Kasumi-1 (cell line): ENCODE data around the gene KCNN2.

Source experiments
- DNase-seq, 2 experiments: peaks; one replicate each; lab custom pipeline; 2025; lab: John Stamatoyannopoulos, UW

KCNN2 gene

DNA sequence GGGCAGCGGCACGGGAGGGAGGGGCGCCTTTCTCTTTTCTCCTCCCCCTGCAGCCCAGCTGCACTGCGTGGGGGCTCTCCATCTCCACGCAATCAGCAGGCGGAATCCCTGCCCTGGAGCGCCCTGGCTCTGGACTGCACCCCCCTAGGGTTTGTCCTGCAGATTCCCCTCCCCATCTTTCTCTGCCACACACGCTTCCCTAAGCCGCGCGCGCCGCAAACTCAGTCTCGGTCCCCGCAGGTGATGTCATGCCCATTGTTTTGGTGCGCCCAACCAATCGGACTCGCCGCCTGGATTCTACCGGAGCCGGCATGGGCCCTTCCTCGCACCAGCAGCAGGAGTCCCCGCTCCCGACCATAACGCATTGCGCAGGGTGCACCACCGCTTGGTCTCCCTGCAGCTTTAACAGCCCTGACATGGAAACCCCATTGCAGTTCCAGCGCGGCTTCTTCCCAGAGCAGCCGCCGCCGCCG lies at the start of gene KCNN2:
KCNN2 (plus strand) TSS at position 347 of the 473 bp plus-strand sequence; CDS start at position 417, 70 bp downstream.
- no peak for DNase-seq

DNA sequence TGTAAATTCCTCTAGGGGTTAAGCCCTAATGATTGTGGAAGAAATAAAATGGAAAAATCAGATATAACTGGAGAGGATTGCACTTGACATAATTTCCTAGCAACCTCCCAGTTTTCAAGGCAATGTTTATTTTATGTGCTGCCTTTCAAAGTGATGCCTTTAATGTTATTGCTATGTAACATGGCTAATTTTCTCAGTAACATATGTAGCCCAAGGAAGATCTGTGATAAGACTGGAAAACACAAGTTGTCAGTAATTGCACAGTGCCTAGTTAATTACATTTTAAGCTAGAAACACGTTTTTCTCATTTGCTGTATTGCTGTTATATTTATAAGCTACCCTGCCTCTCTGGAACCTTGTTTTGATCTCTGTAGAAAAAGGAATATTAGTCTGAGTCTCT lies 49.2 kb upstream of the KCNN2 start:
- DNase-seq, result no peak

DNA sequence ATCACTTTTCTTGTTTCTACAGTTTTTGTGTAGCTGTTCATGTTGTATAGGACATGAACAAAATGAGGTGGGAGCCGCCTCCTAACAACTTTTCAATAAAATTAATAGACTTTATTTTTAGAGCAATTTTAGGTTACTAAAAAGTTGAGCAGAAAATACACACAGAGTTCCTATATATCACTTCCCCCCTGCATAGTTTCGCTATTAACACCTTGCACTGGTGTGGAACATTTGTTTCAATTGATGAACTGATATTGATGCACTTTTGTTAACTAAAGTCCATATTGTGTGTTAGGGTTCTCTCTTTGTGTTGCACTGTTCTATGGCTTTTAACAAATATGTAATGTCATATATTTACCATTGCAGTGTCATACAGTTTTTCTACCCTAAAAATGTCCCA lies 47.8 kb upstream of the KCNN2 start:
- no peak for DNase-seq

DNA sequence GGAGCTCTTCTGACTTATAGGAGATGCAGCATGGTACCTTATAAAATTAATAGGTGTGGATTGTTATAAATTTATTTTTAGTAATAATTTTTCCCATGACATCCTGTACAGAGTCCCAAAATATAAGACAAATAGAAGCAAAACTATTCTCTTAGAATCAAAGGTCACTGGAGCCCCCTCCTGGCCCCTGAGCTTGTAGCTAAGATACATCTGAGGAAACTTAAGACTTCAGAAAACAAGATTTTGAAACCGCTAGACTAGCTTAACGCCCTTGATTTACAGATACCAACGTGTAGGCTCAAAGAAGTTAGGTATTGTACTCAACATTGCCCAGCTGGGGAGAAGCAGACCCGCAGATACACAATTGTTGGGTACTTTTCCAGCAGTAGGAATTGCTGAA lies 45.7 kb upstream of the KCNN2 start:
- DNase-seq, result no peak

DNA sequence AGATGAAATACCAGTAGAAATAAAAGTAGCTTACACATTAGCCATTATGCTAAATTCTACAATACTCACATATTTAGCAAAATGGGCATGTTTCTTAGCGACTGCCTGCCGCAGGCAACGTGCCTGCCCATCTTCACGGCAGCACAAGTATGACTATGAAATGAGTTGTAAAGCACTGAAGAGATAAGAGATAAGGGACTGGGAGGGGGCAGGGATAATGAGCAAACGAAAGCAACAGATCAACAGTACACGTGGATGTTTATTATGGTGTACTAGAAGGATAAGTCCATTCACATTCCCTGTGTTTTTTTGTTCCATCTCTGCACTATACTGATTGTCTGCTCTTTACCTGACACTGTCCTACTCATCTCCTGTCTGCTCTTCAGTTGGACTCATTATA lies 44.1 kb upstream of the KCNN2 start:
- DNase-seq, result no peak

GRCh38 chr5:114319236-114319635 lies 42.6 kb upstream of the KCNN2 start:
- DNase-seq, result no peak

GRCh38 chr5:114319821-114320220 lies 42.0 kb upstream of the KCNN2 start:
- no peak for DNase-seq

- DNase-seq, result no peak
These were observed 37.6 kb upstream of the KCNN2 start for GRCh38 chr5:114324282-114324681.

- peak in 1 of 2 experiments; percentile 12 for DNase-seq
These were observed 36.3 kb upstream of the KCNN2 start for GRCh38 chr5:114325541-114325940.

- no peak for DNase-seq
These were observed 34.4 kb upstream of the KCNN2 start for GRCh38 chr5:114327474-114327873.

GRCh38 chr5:114327987-114328386 lies 33.9 kb upstream of the KCNN2 start:
- no peak for DNase-seq

- DNase-seq, result no peak
These were observed 30.8 kb upstream of the KCNN2 start for GRCh38 chr5:114330916-114331531.

- DNase-seq, result no peak
These were observed 29.4 kb upstream of the KCNN2 start for GRCh38 chr5:114332493-114332892.

- DNase-seq, result no peak
These were observed 28.9 kb upstream of the KCNN2 start for GRCh38 chr5:114332925-114333324.

DNA sequence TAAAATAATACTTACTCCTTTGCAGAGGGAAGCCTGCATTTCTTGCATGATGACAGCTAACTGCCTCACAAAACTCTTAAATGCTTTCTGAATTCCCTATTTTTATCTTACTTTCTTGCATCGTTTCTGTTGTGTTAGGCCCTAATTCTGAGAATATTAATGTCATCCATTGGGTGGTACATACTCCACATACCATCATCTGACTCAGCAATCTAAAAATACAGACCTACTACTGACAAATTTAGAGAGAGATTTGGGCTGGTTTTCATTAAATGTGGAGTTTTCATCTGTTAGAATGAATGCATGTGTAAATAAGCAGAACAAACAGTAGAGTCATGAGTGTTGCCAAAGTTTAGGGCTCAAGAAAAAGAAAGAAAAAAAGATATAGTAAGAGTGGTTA lies 26.5 kb upstream of the KCNN2 start:
- no peak for DNase-seq

DNA sequence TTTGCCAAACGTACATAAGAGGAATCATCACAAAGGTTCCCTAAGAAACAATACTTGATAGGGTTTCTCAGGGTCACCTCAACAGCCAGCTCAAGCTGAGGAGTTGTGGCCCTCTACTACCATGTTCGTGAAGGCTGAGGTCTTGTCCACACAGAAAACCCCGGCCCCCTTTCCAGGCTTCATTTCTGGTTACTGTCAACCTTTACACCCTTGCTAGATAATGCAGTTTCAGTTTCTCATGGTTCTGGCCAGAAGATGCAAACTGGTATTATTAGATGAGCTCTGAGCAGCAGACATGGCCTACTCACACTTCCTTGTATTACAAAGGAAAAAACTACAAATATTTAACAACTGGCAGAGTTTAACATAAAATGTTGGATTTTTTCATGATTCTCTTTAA lies 22.8 kb upstream of the KCNN2 start:
- DNase-seq, result no peak

GRCh38 chr5:114346181-114346580 lies 15.7 kb upstream of the KCNN2 start:
- DNase-seq, result no peak

DNA sequence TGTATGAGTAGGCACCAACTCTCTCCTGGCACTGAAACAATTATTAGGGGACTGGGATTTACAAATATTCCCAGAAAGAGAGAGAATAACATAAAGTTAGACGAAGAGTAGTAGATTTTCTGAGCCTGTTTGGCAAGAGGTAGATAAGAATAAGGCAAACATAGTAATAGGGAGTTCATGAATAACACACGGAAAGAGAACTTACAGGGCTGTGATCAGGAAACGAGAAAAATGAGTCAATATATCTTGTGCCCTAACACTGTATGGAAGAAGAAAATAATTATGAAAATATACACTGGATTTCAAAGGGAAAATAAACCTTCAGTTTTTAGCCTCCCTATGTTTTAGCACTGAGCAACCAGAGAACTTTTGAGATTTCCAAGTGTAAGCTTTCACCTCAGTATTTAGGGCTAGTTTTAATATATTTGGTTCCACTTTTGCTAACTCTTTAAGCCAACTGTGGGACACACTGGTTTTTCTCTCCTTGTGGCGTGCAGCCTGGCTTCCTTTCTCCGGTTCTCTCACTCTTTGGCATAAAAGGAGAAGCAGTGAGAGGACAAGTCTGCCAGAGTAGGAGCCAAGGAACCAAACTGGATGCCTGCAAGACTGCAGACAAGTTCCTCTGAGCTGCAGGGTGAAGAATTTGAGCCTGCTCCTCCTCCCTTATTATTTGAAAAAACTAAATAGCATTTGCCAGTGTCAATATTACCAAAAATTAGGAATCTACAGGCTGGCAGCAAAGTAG lies 6.6 kb upstream of the KCNN2 start:
- DNase-seq, result peak; percentile 57 to 60

DNA sequence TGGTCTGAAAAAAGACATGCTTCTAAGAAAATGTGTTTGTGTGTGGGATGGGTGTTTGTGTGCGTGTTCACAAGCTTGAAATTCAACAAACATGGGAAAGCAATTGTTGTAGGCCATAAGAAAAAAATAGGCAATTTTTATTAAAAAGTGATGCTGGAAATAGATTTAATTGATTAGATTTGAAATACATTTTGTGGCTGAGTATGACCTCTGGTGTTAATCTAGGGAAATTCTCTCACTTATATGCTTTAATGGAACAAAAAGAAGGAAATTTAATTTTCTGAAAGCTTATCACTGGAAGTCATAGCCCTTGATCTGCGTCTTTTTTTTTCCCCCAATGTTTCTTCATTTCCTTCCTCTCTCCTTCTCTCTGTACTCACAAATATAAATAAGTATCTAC lies 3.5 kb upstream of the KCNN2 start:
- peak in 1 of 2 experiments; percentile 15 for DNase-seq

GRCh38 chr5:114360357-114360756 lies 1.5 kb upstream of the KCNN2 start:
- DNase-seq, result no peak

- DNase-seq, result no peak
These were observed 800 bp upstream of the KCNN2 start for GRCh38 chr5:114360816-114361723.

GRCh38 chr5:114362197-114362976 lies 517 bp downstream of the KCNN2 start:
- DNase-seq, result no peak
